ENCODE results near the gene IFIT1.

GRCh38 chr10:89363729-89364442 is 28.5 kb upstream of the IFIT1 start:
- no peak for TF ChIP-seq CTCF (conservative IDR thresholded peaks at IDR 0.05; ENCODE audit: low read depth, low read length)
- TF ChIP-seq EZH2 (IDR thresholded peaks at IDR 0.05; ENCODE audit: borderline replicate concordance, low read depth, low read length, poor library complexity, severe bottlenecking), result no peak
